OCI-LY1 (cell line): ENCODE results near the gene SH3BP1.

Experiments
- H2AFZ ChIP-seq: fragments of 200-600 bp; sonication (generic), shearing (Covaris generic); 2 replicates; pipeline ENCODE4 v1.6.0; 2014; ENCODE audit warnings: antibody characterized with exemption, mild to moderate bottlenecking, low read length
- H3F3A ChIP-seq: fragments of 200-600 bp; sonication (generic), shearing (Covaris generic); 2 replicates; pipeline ENCODE4 v1.6.0; 2014; ENCODE audit warnings: mild to moderate bottlenecking, antibody characterized with exemption, low read length, moderate library complexity; ENCODE audit not compliant: insufficient read depth
- H3K27ac ChIP-seq: fragments of 200-600 bp; sonication (generic); 2 replicates; pipeline ENCODE4 v1.5.1; 2014; ENCODE audit warnings: low read length, mixed run types, mild to moderate bottlenecking, low read depth; ENCODE audit not compliant: poor library complexity, severe bottlenecking
- H3K27me3 ChIP-seq: fragments of 200-600 bp; sonication (generic); 2 replicates; pipeline ENCODE4 v1.6.0; 2014; ENCODE audit warnings: antibody characterized with exemption, mild to moderate bottlenecking, low read length, moderate library complexity; ENCODE audit not compliant: insufficient read depth
- H3K36me3 ChIP-seq: fragments of 200-600 bp; sonication (generic); 2 replicates; pipeline ENCODE4 v1.6.1; 2014; ENCODE audit warnings: mild to moderate bottlenecking, antibody characterized with exemption, low read length, moderate library complexity, mixed read lengths; ENCODE audit not compliant: insufficient read depth
- H3K4me1 ChIP-seq: fragments of 200-600 bp; sonication (generic); 2 replicates; pipeline ENCODE4 v1.5.1; 2014; ENCODE audit warnings: mild to moderate bottlenecking, low read length, moderate library complexity; ENCODE audit not compliant: insufficient read depth, severe bottlenecking
- H3K4me2 ChIP-seq: fragments of 200-600 bp; sonication (generic), shearing (Covaris generic); 2 replicates; pipeline ENCODE4 v1.6.1; 2014; ENCODE audit warnings: low read length
- H3K4me3 ChIP-seq: fragments of 200-600 bp; sonication (generic); 2 replicates; pipeline ENCODE4 v1.5.1; 2014; ENCODE audit warnings: low read length, low read depth, mild to moderate bottlenecking, mixed read lengths; ENCODE audit not compliant: poor library complexity, severe bottlenecking
- H3K79me2 ChIP-seq: fragments of 200-600 bp; shearing (Covaris generic); 2 replicates; pipeline ENCODE4 v1.6.1; 2016; ENCODE audit warnings: mixed run types, low read length, mixed read lengths; ENCODE audit not compliant: insufficient read depth
- H3K9ac ChIP-seq: fragments of 200-600 bp; sonication (generic), shearing (Covaris generic); 2 replicates; pipeline ENCODE4 v1.6.1; 2014; ENCODE audit warnings: mild to moderate bottlenecking, low read length, mixed read lengths
- H3K9me2 ChIP-seq: fragments of 200-600 bp; sonication (generic), shearing (Covaris generic); 2 replicates; pipeline ENCODE4 v1.6.1; 2014; ENCODE audit warnings: low read depth, mild to moderate bottlenecking, low read length, mixed read lengths
- H3K9me3 ChIP-seq: fragments of 200-600 bp; shearing (Covaris generic); 2 replicates; pipeline ENCODE4 v1.6.1; 2014; ENCODE audit warnings: low read length, mixed read lengths
- H4K20me1 ChIP-seq: fragments of 200-600 bp; sonication (generic), shearing (Covaris generic); 2 replicates; pipeline ENCODE4 v1.6.0; 2016; ENCODE audit warnings: mild to moderate bottlenecking, low read length; ENCODE audit not compliant: insufficient read depth
- EZH2 ChIP-seq: fragments of 200-600 bp; sonication (generic), shearing (Covaris generic); IDR thresholded peaks from 2 replicates; pipeline ENCODE4 v1.8.0; 2017; ENCODE audit warnings: borderline replicate concordance, mixed run types, mild to moderate bottlenecking, antibody characterized with exemption, low read length, moderate library complexity, mixed read lengths
- TF ChIP-seq, protein P1 (sequence below): fragments of 200-600 bp; sonication (generic), shearing (Covaris generic); IDR thresholded peaks from 2 replicates; pipeline ENCODE4 v1.5.1; 2017; ENCODE audit warnings: mild to moderate bottlenecking, antibody characterized with exemption, low read length, moderate library complexity, mixed read lengths

SH3BP1 gene

DNA sequence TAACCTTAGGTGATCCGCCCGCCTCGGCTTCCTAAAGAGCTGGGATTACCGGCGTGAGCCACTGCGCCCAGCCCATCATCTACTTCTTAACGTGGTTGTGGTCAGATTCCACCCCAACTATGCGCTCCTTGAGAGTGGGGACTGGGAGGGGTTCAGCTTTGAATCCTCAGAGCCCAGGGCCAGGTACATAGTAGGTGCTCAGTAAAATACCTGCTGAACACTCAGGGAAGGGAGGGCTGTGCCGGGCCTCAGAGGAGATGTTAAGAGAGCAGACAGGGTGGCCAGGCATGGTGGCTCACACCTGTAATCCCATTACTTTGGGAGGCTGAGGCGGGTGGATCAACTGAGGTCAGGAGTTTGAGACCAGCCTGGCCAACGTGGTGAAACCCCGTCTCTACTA is 34.8 kb downstream of the SH3BP1 start:
- no peak overlapping the region for H3K4me3 ChIP-seq
- no peak overlapping the region for H2AFZ ChIP-seq
- TF ChIP-seq, protein P1, sequence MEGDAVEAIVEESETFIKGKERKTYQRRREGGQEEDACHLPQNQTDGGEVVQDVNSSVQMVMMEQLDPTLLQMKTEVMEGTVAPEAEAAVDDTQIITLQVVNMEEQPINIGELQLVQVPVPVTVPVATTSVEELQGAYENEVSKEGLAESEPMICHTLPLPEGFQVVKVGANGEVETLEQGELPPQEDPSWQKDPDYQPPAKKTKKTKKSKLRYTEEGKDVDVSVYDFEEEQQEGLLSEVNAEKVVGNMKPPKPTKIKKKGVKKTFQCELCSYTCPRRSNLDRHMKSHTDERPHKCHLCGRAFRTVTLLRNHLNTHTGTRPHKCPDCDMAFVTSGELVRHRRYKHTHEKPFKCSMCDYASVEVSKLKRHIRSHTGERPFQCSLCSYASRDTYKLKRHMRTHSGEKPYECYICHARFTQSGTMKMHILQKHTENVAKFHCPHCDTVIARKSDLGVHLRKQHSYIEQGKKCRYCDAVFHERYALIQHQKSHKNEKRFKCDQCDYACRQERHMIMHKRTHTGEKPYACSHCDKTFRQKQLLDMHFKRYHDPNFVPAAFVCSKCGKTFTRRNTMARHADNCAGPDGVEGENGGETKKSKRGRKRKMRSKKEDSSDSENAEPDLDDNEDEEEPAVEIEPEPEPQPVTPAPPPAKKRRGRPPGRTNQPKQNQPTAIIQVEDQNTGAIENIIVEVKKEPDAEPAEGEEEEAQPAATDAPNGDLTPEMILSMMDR = no peak
- no peak for TF ChIP-seq EZH2
- no peaks in the 10 kb centered on the region for H3K79me2 ChIP-seq
- H3K4me2 ChIP-seq = no peak overlapping the region
- no peaks in the 10 kb centered on the region for H3K36me3 ChIP-seq
- no peaks in the 10 kb centered on the region for H3K9me3 ChIP-seq
- no peaks in the 10 kb centered on the region for H3K9me2 ChIP-seq
- no peak overlapping the region for H3K27ac ChIP-seq
- no peaks in the 10 kb centered on the region for H3K27me3 ChIP-seq
- H4K20me1 ChIP-seq = no peaks in the 10 kb centered on the region
- peaks cover 36% of the 10 kb centered on the region for H3K4me1 ChIP-seq
- no peaks in the 10 kb centered on the region for H3F3A ChIP-seq
- no peak overlapping the region for H3K9ac ChIP-seq

DNA sequence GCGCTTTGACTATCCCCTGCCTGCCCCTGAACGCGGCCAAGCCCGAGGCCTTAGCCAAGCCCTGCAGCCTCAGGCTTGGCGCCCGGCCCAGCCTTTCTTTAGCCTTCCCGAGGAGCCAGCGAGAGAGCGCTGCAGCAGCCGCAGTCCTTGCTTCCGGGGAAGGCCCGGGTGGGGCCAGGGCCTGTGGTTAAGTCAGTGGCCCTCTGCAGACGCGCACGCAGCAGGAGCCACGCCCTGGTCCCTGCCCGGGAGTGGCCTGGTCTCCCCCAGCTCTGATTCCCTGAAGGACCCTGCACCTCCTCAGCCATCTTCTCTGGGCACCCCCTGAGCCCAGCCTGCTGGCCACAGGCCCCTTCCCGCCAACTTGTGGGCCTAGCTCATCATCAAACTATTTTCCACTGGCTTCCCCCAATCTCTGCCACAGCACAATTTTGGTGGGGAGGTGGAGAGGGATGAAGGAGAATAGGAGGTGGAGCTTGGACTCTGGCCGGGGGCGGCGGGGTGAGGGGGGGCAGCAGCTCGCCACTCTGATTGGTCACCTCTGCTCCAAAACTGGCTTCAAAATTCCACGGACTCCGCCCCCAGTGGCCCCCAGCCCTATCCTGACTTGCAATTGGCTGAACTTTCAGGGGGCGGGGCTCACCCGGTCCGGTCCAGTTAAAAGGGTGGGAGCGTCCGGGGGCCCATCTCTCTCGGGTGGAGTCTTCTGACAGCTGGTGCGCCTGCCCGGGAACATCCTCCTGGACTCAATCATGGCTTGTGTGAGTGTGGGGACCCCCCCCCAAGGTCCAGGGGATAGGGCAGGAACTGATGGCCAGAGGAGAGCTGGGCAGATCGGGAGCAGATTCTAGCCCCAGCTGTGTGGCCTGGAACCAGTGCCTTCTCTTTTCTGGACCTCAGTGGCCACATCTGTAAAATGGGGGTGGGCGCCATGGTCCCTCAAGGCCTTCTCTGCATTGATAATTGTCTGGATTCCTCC is 35.8 kb downstream of the SH3BP1 start, which contains the start of gene LGALS1:
TSS of gene LGALS1 (plus strand) at position 686 of the 979 bp plus-strand sequence. CDS start at position 753, 67 bp downstream.
- H4K20me1 ChIP-seq = no peaks in the 10 kb centered on the region
- peak within 1 kb of the TSS; percentile 65 for H3K9ac ChIP-seq
- H3K4me3 ChIP-seq = peak within 1 kb of the TSS; percentile 58
- no peaks in the 10 kb centered on the region for H3F3A ChIP-seq
- H3K4me1 ChIP-seq = peaks cover 36% of the 10 kb centered on the region
- no peaks in the 10 kb centered on the region for H3K27me3 ChIP-seq
- peak within 1 kb of the TSS; percentile 92 for H3K27ac ChIP-seq
- H3K9me3 ChIP-seq = no peaks in the 10 kb centered on the region
- H3K36me3 ChIP-seq = no peaks in the 10 kb centered on the region
- H3K79me2 ChIP-seq = no peaks in the 10 kb centered on the region
- H3K9me2 ChIP-seq = no peaks in the 10 kb centered on the region
- no peak for TF ChIP-seq EZH2
- TF ChIP-seq, protein P1 = no peak
- H2AFZ ChIP-seq = no peak within 1 kb of the TSS
- H3K4me2 ChIP-seq = peak within 1 kb of the TSS; percentile 92

DNA sequence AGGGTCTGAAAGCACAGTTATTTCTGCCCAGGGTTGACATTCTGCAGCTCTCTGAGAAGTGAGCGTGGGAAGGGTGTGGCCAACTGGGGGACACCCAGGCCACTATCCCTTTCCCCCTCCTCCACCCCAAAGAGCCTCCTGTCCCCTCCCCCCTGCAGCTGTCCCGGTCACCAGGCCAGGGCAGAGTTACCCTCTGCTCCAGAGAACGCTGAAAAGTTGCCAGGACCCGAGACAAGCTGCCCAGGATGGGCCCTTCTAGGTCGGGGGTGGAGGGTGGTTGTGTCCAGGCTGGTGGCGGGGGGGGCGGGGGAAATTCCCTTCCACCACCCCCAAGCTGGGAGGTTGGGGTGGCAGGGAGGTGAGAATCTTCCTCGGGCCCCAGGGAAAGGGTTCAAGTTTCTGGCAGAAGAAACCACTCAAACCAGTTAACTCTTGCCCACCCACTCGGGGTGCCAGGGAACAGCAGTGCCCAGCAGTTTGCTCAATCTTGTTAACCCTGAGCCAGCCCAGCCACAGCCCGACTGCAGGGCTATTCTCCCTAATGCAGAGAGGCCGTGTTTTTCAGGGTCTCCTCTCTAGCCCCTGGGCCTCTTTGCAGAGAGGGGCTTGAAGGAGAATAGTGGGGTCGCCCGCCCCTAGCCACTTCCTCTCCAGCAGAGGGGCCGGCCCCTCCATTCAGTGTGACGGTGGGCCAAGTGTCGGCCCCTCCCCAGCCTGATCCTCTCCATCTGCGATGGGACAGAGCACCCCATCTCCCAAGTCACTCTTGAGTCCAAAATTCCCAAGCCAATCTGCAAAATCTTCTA is 36.7 kb downstream of the SH3BP1 start:
- no peak for TF ChIP-seq EZH2
- TF ChIP-seq, protein P1 = no peak
- Histone ChIP-seq H3K9me2 (no peaks in the 10 kb centered on the region), H3K27ac (peak overlapping the region; percentile 92), H3K36me3 (no peaks in the 10 kb centered on the region), H3F3A (no peaks in the 10 kb centered on the region), H3K79me2 (no peaks in the 10 kb centered on the region), H4K20me1 (no peaks in the 10 kb centered on the region), H3K9me3 (no peaks in the 10 kb centered on the region), H3K4me1 (peaks cover 36% of the 10 kb centered on the region), H2AFZ (no peak overlapping the region), H3K4me2 (peak overlapping the region; percentile 92), H3K27me3 (no peaks in the 10 kb centered on the region), H3K9ac (peak overlapping the region; percentile 65), H3K4me3 (peak overlapping the region; percentile 58)
